D721Med (cell line): ENCODE results near the gene FOXP1.
A peak's percentile ranks its signal among the peaks of the same experiment; 100 is the strongest.

Source experiments
- DNase-seq: peaks from one replicate; pipeline ENCODE4 v3.0.0; 2011; ENCODE audit warnings: low spot score; ENCODE audit not compliant: insufficient read length
- FAIRE-seq: peaks from 2 replicates; lab custom pipeline; 2011; peaks lifted over from hg19 to GRCh38; lab: Jason Lieb, UNC
- TF ChIP-seq, protein P1 (sequence below): IDR thresholded peaks from 2 replicates; pipeline ENCODE4 v1.5.1; 2012; ENCODE audit warnings: mild to moderate bottlenecking, control low read depth; ENCODE audit not compliant: insufficient read depth; ENCODE audit errors: missing control alignments

The FOXP1 gene

DNA sequence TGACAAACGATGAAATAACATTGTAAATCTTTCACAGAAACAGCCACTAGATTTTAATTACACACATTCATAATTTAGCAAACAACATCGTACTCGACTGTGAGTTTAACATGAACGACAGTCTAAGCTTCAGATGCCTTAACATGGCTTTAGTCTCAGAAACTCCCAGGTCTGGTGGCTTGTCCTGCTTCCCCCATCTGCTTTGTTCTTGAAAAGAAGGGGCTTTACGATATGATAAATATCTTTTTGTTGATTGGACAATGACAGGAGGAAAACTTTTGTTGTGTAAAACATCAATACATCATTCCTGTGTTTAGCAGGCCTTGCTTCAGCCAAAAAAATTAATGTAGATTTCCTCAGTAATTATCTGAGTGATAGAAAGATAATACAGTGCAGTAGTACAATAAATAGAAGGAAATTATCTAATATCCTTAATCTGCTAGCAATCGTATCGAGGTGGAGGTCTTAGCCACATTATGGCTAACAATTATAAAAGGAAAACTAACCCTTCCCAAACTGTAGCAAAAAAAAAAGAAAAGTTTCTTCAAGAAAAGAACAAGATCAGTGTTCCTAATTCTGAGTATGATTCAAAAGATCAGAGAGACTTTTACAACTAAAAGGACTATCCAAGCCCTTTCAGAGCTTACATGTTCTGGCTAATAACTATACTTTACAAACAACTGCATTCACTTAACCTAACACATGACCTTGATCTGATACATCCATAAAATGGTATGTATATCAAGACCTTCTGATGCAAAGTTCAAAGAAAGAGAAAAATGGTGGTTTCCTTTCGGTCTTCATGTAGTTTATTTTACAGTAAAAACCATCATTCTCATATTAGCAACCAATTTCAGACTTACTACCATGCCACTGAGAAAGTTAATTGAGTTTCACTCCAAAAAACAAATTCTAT is 535.7 kb downstream of the FOXP1 start:
- DNase-seq (no peak), FAIRE-seq (peak; percentile 38)
- TF ChIP-seq, protein P1, sequence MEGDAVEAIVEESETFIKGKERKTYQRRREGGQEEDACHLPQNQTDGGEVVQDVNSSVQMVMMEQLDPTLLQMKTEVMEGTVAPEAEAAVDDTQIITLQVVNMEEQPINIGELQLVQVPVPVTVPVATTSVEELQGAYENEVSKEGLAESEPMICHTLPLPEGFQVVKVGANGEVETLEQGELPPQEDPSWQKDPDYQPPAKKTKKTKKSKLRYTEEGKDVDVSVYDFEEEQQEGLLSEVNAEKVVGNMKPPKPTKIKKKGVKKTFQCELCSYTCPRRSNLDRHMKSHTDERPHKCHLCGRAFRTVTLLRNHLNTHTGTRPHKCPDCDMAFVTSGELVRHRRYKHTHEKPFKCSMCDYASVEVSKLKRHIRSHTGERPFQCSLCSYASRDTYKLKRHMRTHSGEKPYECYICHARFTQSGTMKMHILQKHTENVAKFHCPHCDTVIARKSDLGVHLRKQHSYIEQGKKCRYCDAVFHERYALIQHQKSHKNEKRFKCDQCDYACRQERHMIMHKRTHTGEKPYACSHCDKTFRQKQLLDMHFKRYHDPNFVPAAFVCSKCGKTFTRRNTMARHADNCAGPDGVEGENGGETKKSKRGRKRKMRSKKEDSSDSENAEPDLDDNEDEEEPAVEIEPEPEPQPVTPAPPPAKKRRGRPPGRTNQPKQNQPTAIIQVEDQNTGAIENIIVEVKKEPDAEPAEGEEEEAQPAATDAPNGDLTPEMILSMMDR = no peak

DNA sequence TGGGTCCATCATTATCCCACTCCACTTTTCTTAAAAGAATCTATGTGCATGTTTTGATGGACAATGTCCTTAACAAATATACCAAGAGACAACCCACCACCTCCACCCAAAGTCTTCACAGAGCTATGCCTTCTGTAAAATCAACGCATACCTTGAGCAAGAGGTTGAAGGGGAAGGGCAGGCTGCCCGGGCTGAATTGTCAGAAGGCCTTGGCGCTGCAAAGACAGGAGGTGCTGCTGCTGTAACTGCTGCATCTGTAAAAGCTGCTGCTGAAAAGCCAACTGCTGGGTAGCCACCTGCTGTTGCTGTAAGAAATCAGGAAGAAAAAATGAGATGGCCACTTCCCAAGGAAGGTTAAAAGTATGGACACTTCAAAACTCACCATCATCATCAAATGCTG is 536.7 kb downstream of the FOXP1 start:
- FAIRE-seq (no peak), DNase-seq (no peak)
- TF ChIP-seq, protein P1 = no peak

DNA sequence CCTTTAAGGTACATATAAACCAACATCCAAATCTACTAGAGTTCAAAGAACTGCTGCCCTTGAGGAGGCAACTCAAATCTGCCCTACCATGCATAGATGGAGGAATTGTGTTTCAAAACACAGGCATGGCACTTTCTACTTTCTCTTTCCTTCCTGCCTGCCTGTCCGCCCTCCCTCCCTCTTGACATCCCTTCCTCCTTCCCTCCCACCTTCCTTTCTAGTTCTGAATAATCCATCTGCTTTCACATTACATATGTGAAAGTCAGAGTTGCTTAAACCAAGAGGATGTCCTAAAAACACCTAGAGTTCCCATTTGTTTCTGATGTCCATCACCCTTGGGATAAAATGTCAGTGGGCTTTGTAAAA is 537.6 kb downstream of the FOXP1 start:
- FAIRE-seq = no peak
- TF ChIP-seq, protein P1 = no peak

DNA sequence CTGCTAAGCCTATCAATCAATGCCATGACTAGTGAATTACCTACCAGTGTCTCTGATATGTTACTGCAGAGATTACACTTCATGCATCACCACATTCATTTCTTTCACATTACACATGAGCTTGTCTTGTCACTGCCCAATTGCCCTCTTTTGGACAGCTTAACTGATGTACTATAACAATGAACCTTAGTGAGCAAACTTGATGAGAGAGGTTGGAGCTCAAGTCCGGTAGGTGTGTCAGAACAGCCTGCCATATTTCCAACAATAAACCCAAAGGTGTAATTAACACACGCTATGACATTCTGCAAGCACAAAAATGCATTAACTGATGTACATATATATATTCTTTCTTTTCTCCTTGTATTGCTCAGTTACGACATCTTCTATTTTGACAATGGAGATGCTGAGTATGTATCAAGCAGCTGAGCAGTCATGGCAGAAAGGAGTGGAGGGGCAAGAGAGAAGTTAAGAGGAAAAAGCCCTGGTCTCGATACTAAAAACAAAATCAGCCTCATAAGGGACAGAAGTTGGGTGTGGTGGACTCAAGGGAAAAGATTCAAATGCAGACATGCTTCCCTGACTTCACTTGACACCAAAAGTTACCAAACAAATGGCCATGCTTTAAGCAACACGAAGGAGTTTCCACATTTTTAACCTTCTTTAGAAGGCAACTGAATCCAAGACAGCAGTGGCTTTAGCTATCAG is 538.2 kb downstream of the FOXP1 start:
- DNase-seq (no peak), FAIRE-seq (no peak)
- TF ChIP-seq, protein P1 = no peak

More for the DNA sequence above, 537.6 kb downstream of the FOXP1 start:
- DNase-seq = no peak

DNA sequence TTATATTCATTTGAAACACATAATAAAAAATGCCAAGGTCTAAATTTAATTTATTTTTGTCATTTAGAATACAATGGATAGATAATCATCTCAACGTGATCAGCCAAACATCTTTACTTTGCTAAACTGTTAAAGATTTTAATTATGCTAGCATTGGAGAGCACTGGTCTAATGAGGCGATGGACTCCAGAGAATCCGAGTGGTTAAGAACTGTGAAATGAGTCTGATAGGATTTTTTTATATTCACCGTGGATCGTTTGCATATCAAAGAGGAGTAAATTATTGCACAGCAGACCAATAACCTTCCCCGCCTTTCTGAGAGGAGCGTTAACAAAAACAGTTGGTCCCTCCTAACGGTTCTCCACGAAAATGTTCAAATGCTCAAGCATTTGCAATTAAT is 540.8 kb downstream of the FOXP1 start:
- FAIRE-seq (no peak), DNase-seq (no peak)
- TF ChIP-seq, protein P1 = no peak

DNA sequence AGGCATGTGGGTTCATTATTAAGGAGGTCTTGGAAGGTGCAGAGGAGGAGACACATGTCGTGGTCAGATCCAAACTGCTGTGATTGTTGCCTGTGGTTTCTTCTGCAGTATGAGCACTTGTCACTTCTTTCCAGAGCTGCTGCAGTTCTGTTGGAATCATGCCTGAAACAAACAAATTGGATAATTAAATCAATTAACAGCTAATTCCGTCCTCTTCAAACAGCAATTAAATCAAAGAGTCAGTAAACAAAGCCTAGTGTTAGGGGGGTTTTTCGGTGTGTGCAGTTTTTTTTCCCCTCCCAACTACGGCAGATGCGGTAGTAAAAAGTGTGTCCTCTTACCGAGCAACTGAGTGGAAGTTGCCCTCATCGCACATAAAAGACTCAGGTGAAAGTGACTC is 542.2 kb downstream of the FOXP1 start:
- DNase-seq = no peak
- TF ChIP-seq, protein P1 = no peak
- FAIRE-seq = no peak
